Right lobe of liver (tissue), 4 donors: Measurements from ENCODE around the gene EMC6.

Experiments
- POLR2A ChIP-seq: fragments of 450-650 bp; IDR thresholded peaks from one replicate; pipeline ENCODE4 v1.6.1; 2017; ENCODE audit warnings: antibody characterized with exemption, mild to moderate bottlenecking
- TF ChIP-seq, protein P1 (sequence below), 4 donors: fragments of 200-600 bp in 3 of 4; fragments of 450-650 bp in 1 of 4; IDR thresholded peaks; one replicate each; pipeline versions ENCODE4 v1.5.1 to v1.8.0; 2016 to 2022; ENCODE audit warnings: antibody characterized with exemption in 4 of 4, mild to moderate bottlenecking in 2 of 4
- donor health status: DM: no; HTN: no; CAD: no.
- donor health status: DM: no; HTN: no; CAD: no.
- donor health status: DM: no; HTN: yes; CAD: no.

DNA sequence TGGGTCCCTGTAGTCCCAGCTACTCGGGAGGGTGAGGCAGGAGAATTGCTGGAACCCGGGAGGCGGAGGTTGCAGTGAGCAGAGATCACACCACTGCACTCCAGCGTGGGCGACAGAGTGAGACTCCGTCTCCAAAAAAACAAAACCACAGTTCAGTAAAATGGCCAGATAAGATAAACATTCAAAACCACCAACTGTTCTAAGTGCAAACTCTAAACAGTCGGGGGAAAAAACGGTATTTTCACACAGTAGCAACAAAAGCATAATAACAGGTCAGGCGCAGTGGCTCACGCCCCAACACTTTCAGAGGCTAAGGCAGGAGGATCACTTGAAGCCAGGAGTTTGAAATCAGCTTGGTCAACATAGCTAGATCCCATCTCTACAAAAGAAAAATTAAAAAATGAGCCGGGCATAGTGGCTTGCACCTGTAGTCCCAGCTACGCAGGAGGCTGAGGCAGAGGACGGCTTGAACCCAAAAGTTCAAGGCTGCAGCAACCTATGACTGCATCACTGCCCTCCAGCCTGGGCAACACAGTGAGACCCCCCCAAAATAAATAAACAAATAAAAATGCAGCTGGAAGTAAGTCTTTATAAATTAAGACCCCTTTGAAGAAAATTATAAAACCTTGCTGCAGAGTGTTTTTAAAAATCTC is 44.3 kb downstream of the EMC6 start:
- TF ChIP-seq, protein P1, sequence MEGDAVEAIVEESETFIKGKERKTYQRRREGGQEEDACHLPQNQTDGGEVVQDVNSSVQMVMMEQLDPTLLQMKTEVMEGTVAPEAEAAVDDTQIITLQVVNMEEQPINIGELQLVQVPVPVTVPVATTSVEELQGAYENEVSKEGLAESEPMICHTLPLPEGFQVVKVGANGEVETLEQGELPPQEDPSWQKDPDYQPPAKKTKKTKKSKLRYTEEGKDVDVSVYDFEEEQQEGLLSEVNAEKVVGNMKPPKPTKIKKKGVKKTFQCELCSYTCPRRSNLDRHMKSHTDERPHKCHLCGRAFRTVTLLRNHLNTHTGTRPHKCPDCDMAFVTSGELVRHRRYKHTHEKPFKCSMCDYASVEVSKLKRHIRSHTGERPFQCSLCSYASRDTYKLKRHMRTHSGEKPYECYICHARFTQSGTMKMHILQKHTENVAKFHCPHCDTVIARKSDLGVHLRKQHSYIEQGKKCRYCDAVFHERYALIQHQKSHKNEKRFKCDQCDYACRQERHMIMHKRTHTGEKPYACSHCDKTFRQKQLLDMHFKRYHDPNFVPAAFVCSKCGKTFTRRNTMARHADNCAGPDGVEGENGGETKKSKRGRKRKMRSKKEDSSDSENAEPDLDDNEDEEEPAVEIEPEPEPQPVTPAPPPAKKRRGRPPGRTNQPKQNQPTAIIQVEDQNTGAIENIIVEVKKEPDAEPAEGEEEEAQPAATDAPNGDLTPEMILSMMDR (IDR thresholded peaks at IDR 0.05): no peak
- no peak for TF ChIP-seq POLR2A
